ENCODE measurements around the gene CARNS1. TPM values are rescaled to one million over a fixed set of nuclear protein-coding genes. Genes with fewer than 3 reads are reported as not detected.
A peak's percentile ranks its signal among the peaks of the same experiment; 100 is the strongest.

CARNS1 gene
- total and polyA plus RNA-seq, 10 of the 15 experiments (the other 5 are each of a cell fraction or from before 2014, with no cell fraction given), result 0.02 to 0.14 (median 0.10) TPM; not detected in 3

DNA sequence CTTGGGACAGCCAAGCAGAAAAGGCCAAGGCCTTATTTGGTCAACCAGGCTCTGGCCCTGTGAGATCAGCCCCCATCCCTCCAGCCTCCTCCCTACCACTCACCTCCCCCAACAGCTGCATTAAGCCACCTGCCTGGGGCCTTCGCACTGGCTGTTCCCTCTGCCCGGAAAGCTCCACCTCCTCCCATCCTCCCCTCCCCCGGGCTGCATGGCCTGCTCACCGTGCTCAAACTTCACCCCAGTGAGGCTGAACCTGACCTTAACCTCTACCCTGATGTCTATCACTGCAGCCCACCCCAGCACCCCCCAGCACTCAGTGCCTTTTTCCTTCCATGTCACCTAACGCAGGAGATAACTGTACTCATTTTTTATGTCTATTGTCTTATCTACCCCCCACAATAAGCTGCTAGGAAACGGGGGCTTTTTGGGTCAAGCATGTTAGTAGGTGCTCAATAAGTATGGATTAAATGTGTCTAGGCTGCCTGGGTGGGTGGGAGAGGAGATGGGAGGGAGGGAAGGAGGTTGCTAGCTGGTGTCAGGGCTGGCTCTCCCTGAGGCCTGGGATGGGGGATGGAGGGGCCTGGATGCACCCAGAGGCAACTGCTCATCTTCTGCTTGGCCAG, 21.1 kb downstream of the CARNS1 start (continued):
- TF ChIP-seq CEBPZ (IDR thresholded peaks at IDR 0.05; ENCODE audit: low read depth, low read length) (no peak), ZNF687 (IDR thresholded peaks at IDR 0.05) (peak; percentile 85), BCL3 (IDR thresholded peaks at IDR 0.05; ENCODE audit: borderline replicate concordance, insufficient read depth, low read depth, low read length, poor library complexity, severe bottlenecking) (no peak), BCLAF1 (IDR thresholded peaks at IDR 0.05) (no peak), IKZF2 (IDR thresholded peaks at IDR 0.05) (peak; percentile 70 to 78), CEBPB (IDR thresholded peaks at IDR 0.05; ENCODE audit: borderline replicate concordance in 1 of 2, low read depth in 2 of 2, low read length in 2 of 2) (no peak), ESRRA (IDR thresholded peaks at IDR 0.05; ENCODE audit: low read length) (no peak), NRF1 (conservative IDR thresholded peaks at IDR 0.05; ENCODE audit: low read depth, low read length) (no peak), KLF5 (IDR thresholded peaks at IDR 0.05; ENCODE audit: partially characterized antibody) (no peak), TCF3 (IDR thresholded peaks at IDR 0.05; ENCODE audit: borderline replicate concordance, insufficient read depth, low read depth, low read length) (peak; percentile 99), CBFB (IDR thresholded peaks at IDR 0.05; ENCODE audit: low read depth) (peak; percentile 58; the same call in 1 of the 2 replicates), CREM (IDR thresholded peaks at IDR 0.05; ENCODE audit: low read depth) (peak; percentile 51; the same call in 1 of the 2 replicates), ASH2L (IDR thresholded peaks at IDR 0.05; ENCODE audit: borderline replicate concordance, low read depth) (no peak)
- TF ChIP-seq, protein P1, sequence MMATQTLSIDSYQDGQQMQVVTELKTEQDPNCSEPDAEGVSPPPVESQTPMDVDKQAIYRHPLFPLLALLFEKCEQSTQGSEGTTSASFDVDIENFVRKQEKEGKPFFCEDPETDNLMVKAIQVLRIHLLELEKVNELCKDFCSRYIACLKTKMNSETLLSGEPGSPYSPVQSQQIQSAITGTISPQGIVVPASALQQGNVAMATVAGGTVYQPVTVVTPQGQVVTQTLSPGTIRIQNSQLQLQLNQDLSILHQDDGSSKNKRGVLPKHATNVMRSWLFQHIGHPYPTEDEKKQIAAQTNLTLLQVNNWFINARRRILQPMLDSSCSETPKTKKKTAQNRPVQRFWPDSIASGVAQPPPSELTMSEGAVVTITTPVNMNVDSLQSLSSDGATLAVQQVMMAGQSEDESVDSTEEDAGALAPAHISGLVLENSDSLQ (IDR thresholded peaks at IDR 0.05), result 0 out of 2 replicates have a peak, but pooled peaks have one; percentile 23
- TF ChIP-seq, protein P2, sequence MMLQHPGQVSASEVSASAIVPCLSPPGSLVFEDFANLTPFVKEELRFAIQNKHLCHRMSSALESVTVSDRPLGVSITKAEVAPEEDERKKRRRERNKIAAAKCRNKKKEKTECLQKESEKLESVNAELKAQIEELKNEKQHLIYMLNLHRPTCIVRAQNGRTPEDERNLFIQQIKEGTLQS (IDR thresholded peaks at IDR 0.05; ENCODE audit: borderline replicate concordance, extremely low read depth, low read depth, low read length), result no peak
